Progenitor cell of endocrine pancreas (in vitro differentiated cells): ENCODE results near the gene EYS. TPM values are rescaled to one million over a fixed set of nuclear protein-coding genes. Genes with fewer than 3 reads are reported as not detected.
"Not testable (repeated sequence)": the region's sequence is repeated elsewhere in the genome, so short reads cannot be mapped to it uniquely, and the experiment has no call there.

Source experiments
- DNase-seq: peaks from one replicate; pipeline ENCODE4 v3.0.0; 2021; ENCODE audit warnings: low spot score; ENCODE audit not compliant: unreplicated experiment
- H3K27ac Mint-ChIP-seq: 2 replicates; pipeline ENCODE4 v1.8.0; 2021; ENCODE audit warnings: mild to moderate bottlenecking, moderate library complexity, mixed read lengths
- H3K27me3 Mint-ChIP-seq: 2 replicates; pipeline ENCODE4 v1.8.0; 2021; ENCODE audit warnings: mixed read lengths
- H3K36me3 Mint-ChIP-seq: 2 replicates; pipeline ENCODE4 v1.8.0; 2022; ENCODE audit warnings: mixed read lengths; ENCODE audit not compliant: insufficient read depth
- H3K4me1 Mint-ChIP-seq: 2 replicates; pipeline ENCODE4 v1.8.0; 2021; ENCODE audit warnings: low read depth, mixed read lengths
- H3K4me3 Mint-ChIP-seq: 2 replicates; pipeline ENCODE4 v1.8.0; 2021; ENCODE audit warnings: low read depth, mild to moderate bottlenecking, moderate library complexity, mixed read lengths
- H3K9me3 Mint-ChIP-seq: 2 replicates; pipeline ENCODE4 v1.8.0; 2021; ENCODE audit warnings: low read depth, mixed read lengths
- total RNA-seq: library from RNA; stranded (reverse); gene quantifications from 2 replicates; pipeline ENCODE4 v1.2.1, GENCODE V29; 2021
- TF ChIP-seq, protein P1 (sequence below): fragments of 200-600 bp; sonication (generic); IDR thresholded peaks from one replicate; pipeline ENCODE4 v1.5.0; 2021; ENCODE audit warnings: antibody characterized with exemption, mild to moderate bottlenecking; ENCODE audit not compliant: unreplicated experiment

The EYS gene
- total RNA-seq, 1 donor from 2014 or later = 0.46 TPM

DNA sequence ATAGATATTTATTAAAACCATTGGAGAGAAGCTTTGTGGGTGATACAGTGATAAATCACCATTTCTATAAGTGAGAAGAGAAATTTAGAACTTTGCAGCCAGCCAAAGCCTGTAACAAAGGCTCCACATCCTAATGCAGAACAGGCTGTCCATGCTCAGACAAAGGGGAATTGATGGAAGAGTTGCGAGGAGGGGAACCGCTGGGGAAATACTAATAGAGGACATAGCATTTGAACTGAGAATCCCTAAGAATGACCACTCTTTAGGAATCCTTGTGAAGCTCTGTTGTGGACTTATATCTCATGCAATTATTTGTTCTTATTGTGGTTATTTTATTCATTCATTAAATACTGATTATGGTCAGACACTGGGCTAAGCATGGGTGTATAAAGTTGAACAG lies 1903.7 kb downstream of the EYS start:
- Mint-ChIP-seq H3K4me3 (no peak overlapping the region), H3K9me3 (no peaks in the 10 kb centered on the region), H3K4me1 (peaks cover 16% of the 10 kb centered on the region), H3K36me3 (no peaks in the 10 kb centered on the region), H3K27ac (no peak overlapping the region), H3K27me3 (peaks cover 5% of the 10 kb centered on the region)
- TF ChIP-seq, protein P1, sequence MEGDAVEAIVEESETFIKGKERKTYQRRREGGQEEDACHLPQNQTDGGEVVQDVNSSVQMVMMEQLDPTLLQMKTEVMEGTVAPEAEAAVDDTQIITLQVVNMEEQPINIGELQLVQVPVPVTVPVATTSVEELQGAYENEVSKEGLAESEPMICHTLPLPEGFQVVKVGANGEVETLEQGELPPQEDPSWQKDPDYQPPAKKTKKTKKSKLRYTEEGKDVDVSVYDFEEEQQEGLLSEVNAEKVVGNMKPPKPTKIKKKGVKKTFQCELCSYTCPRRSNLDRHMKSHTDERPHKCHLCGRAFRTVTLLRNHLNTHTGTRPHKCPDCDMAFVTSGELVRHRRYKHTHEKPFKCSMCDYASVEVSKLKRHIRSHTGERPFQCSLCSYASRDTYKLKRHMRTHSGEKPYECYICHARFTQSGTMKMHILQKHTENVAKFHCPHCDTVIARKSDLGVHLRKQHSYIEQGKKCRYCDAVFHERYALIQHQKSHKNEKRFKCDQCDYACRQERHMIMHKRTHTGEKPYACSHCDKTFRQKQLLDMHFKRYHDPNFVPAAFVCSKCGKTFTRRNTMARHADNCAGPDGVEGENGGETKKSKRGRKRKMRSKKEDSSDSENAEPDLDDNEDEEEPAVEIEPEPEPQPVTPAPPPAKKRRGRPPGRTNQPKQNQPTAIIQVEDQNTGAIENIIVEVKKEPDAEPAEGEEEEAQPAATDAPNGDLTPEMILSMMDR = no peak
- DNase-seq = no peak

DNA sequence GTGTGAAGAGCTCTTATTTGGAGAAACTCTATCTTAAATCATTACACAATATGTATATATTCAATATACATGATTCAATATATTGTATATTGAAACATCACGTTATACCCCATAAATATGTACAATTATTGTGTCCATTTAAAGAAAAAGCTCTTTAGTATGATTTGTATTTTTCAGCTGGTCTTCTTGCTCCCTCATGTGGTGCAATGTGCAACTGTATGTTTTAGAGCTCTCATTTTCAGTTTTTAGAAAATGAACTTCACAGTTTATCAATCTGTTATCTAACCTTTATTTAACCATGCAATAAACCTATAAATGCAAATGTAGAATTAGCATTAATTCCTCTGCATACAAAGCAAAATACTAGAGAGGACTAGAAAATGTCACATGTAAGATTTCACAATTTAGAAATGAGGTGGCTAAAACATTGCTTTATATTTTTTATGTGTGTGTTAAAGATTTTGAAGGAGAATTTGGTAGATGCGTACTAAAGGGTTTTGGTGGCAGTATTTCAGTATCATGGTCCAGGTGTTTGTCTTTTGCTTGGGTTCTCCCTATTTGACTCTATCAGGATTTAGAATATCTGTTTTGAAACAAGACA lies 1904.3 kb downstream of the EYS start:
- H3K4me3 Mint-ChIP-seq = no peak overlapping the region
- no peaks in the 10 kb centered on the region for H3K9me3 Mint-ChIP-seq
- H3K27me3 Mint-ChIP-seq = peaks cover 7% of the 10 kb centered on the region
- TF ChIP-seq, protein P1 = peak; percentile 73
- DNase-seq = no peak
- H3K36me3 Mint-ChIP-seq = no peaks in the 10 kb centered on the region
- no peak overlapping the region for H3K27ac Mint-ChIP-seq
- H3K4me1 Mint-ChIP-seq = peaks cover 16% of the 10 kb centered on the region

DNA sequence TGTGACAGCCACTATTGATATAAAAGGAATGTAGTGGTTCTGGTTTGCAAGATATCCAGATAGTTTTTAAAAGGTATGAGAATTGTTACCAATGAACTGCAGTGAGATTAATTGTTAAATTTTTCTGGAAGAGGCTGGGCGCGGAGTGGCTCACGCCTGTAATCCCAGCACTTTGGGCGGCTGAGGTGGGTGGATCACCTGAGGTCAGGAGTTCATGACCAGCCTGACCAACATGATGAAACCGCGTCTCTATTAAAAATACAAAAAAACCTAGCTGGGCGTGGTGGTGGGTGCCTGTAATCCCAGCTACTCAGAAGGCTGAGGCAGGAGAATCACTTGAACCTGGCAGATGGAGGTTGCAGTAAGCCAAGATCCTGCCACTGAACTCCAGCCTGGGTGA lies 1906.6 kb downstream of the EYS start:
- not testable (repeated sequence) for DNase-seq, H3K4me1 Mint-ChIP-seq, H3K9me3 Mint-ChIP-seq, H3K36me3 Mint-ChIP-seq, H3K4me3 Mint-ChIP-seq, H3K27ac Mint-ChIP-seq
- peaks cover 19% of the 10 kb centered on the region for H3K27me3 Mint-ChIP-seq

DNA sequence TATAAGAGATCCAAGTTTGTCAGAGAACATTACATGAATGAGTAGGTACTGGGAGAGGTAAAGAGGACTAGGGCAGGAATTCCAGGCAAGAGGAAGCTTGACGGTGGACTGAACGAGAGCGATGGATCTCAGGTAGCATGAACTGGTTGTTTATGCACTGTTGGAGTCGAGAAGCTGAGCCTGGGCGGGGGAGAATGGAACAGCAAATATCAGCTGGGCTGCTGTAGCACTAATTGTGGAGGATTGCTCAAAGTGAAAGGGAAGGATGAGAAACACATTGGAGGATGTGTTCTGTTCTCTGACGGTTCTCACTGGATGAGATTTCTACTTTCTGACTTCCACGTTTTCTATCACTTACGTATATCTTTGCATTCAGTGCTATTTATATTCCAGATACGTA lies 1907.2 kb downstream of the EYS start:
- DNase-seq = no peak
- no peak overlapping the region for H3K4me3 Mint-ChIP-seq
- H3K36me3 Mint-ChIP-seq = no peaks in the 10 kb centered on the region
- H3K4me1 Mint-ChIP-seq = peaks cover 1% of the 10 kb centered on the region
- no peaks in the 10 kb centered on the region for H3K9me3 Mint-ChIP-seq
- H3K27me3 Mint-ChIP-seq = peaks cover 25% of the 10 kb centered on the region
- H3K27ac Mint-ChIP-seq = no peak overlapping the region
- TF ChIP-seq, protein P1 = no peak

DNA sequence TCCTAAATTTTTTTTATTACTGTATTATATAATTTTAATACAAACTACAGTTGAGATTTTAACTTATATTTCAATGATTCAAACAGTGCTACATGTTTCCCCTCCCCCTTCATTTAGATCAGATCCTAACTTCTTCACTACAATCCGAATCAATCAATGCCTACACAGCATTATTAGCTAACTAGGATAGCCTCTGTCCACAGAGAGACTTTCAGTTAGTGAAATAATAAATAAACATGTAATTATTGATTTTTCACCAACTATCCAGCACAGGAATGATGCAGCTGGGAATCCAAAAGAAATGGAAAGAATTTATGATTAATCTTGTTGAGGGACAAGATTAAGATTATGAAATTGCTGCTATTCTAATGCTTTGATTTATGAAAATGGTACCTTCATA lies 1907.7 kb downstream of the EYS start:
- Mint-ChIP-seq H3K36me3 (no peaks in the 10 kb centered on the region), H3K27ac (no peak overlapping the region), H3K27me3 (peaks cover 27% of the 10 kb centered on the region), H3K4me3 (no peak overlapping the region), H3K9me3 (no peaks in the 10 kb centered on the region), H3K4me1 (peaks cover 1% of the 10 kb centered on the region)
- DNase-seq = no peak
- TF ChIP-seq, protein P1 = no peak

DNA sequence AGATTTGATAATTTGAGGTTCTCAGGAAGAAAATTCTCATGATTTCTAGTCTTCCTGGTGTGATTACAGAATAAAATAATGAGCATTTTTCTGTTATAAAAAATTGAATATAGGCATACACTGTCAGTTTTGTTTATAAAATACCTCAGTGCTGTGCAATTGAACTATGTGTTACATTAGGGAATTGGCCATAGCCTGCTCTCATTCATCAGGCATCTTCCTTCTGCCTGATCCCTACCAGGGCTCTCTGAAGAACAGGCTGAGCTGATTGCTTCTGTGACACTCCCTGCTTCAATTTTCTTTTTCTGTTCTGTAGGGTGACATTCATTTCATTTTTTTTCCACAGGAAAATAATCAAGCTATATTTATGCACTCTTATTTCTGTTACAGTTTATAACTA lies 1908.6 kb downstream of the EYS start:
- H3K27me3 Mint-ChIP-seq = peaks cover 30% of the 10 kb centered on the region
- no peaks in the 10 kb centered on the region for H3K36me3 Mint-ChIP-seq
- TF ChIP-seq, protein P1 = no peak
- no peak overlapping the region for H3K27ac Mint-ChIP-seq
- H3K4me3 Mint-ChIP-seq = no peak overlapping the region
- no peak for DNase-seq
- H3K4me1 Mint-ChIP-seq = peaks cover 1% of the 10 kb centered on the region
- no peaks in the 10 kb centered on the region for H3K9me3 Mint-ChIP-seq
